Measurements from ENCODE around the gene CFAP61.

The CFAP61 gene

GRCh38 chr20:20034486-20034885, 17.8 kb upstream of the CFAP61 start:
- DNase-seq: no peak

- no peak for DNase-seq
Measured at GRCh38 chr20:20036756-20037155, 15.6 kb upstream of the CFAP61 start.

- no peak for DNase-seq
Measured at GRCh38 chr20:20037960-20038359, 14.4 kb upstream of the CFAP61 start.

- no peak for DNase-seq
Measured at GRCh38 chr20:20038586-20038985, 13.7 kb upstream of the CFAP61 start.

- no peak for DNase-seq
Measured at GRCh38 chr20:20039752-20040387, 12.5 kb upstream of the CFAP61 start.

GRCh38 chr20:20051767-20052073, 612 bp upstream of the CFAP61 start:
- DNase-seq: no peak

- no peak for DNase-seq
Measured at GRCh38 chr20:20060234-20060998, 8.1 kb downstream of the CFAP61 start.

- DNase-seq: no peak
Measured at GRCh38 chr20:20063941-20064702, 11.8 kb downstream of the CFAP61 start.

GRCh38 chr20:20065361-20065760, 13.0 kb downstream of the CFAP61 start:
- DNase-seq: no peak

GRCh38 chr20:20070871-20071726, 18.8 kb downstream of the CFAP61 start:
- no peak for DNase-seq

GRCh38 chr20:20073801-20074371, 21.6 kb downstream of the CFAP61 start:
- DNase-seq: peak; percentile 28

GRCh38 chr20:20075032-20075431, 22.7 kb downstream of the CFAP61 start:
- no peak for DNase-seq

GRCh38 chr20:20076297-20077065, 24.1 kb downstream of the CFAP61 start:
- DNase-seq: no peak

GRCh38 chr20:20078041-20078440, 25.7 kb downstream of the CFAP61 start:
- DNase-seq: no peak

- DNase-seq: no peak
Measured at GRCh38 chr20:20079102-20079784, 26.9 kb downstream of the CFAP61 start.

- peak; percentile 56 for DNase-seq
Measured at GRCh38 chr20:20083807-20084206, 31.5 kb downstream of the CFAP61 start.

- DNase-seq: no peak
Measured at GRCh38 chr20:20084296-20084752, 32.0 kb downstream of the CFAP61 start.

GRCh38 chr20:20085071-20085470, 32.7 kb downstream of the CFAP61 start:
- DNase-seq: no peak

GRCh38 chr20:20085812-20086211, 33.5 kb downstream of the CFAP61 start:
- no peak for DNase-seq

GRCh38 chr20:20089018-20089417, 36.7 kb downstream of the CFAP61 start:
- DNase-seq: no peak

- DNase-seq: no peak
Measured at GRCh38 chr20:20089939-20090338, 37.6 kb downstream of the CFAP61 start.
